Measurements from ENCODE around the gene CEBPZ.
"Not testable (repeated sequence)": the region's sequence is repeated elsewhere in the genome, so short reads cannot be mapped to it uniquely, and the experiment has no call there.

Gene CEBPZ

GRCh38 chr2:37205071-37205661 lies 26.2 kb downstream of the CEBPZ start:
- not testable (repeated sequence) for H3K4me3 Mint-ChIP-seq; H3K27me3 Mint-ChIP-seq; DNase-seq; ATAC-seq (replicated peaks)
- Mint-ChIP-seq H3K27ac (peak overlapping the region; percentile 31), H3K36me3 (peaks cover 67 to 73% of the 10 kb centered on the region in 2 donors), H3K4me1 (peaks cover 12 to 18% of the 10 kb centered on the region in 2 donors), H3K9me3 (peaks cover 4 to 18% of the 10 kb centered on the region in 2 donors)

GRCh38 chr2:37203708-37204107 lies 27.7 kb downstream of the CEBPZ start:
- no peak for DNase-seq
- peaks cover 4 to 13% of the 10 kb centered on the region in 2 donors for H3K9me3 Mint-ChIP-seq
- peaks cover 57 to 65% of the 10 kb centered on the region in 2 donors for H3K36me3 Mint-ChIP-seq
- no peaks in the 10 kb centered on the region for H3K27me3 Mint-ChIP-seq
- no peak overlapping the region for H3K27ac Mint-ChIP-seq
- H3K4me1 Mint-ChIP-seq: peaks cover 13 to 26% of the 10 kb centered on the region in 2 donors
- H3K4me3 Mint-ChIP-seq: no peak overlapping the region
- no peak for ATAC-seq (replicated peaks)

- H3K27ac Mint-ChIP-seq: no peak overlapping the region
- DNase-seq (no peak), ATAC-seq (replicated peaks) (peak in 1 of 2 donors; percentile 41)
- H3K4me3 Mint-ChIP-seq: no peak overlapping the region
- H3K4me1 Mint-ChIP-seq: peaks cover 18 to 33% of the 10 kb centered on the region in 2 donors
- peaks cover 4% of the 10 kb centered on the region in 2 donors for H3K9me3 Mint-ChIP-seq
- peaks cover 38 to 45% of the 10 kb centered on the region in 2 donors for H3K36me3 Mint-ChIP-seq
- no peaks in the 10 kb centered on the region for H3K27me3 Mint-ChIP-seq
Observed at GRCh38 chr2:37201766-37202165, 29.6 kb downstream of the CEBPZ start.

GRCh38 chr2:37201208-37201607 lies 30.2 kb downstream of the CEBPZ start:
- no peak for DNase-seq
- H3K36me3 Mint-ChIP-seq: peaks cover 36 to 45% of the 10 kb centered on the region in 2 donors
- H3K4me1 Mint-ChIP-seq: peaks cover 15 to 32% of the 10 kb centered on the region in 2 donors
- peaks cover 4% of the 10 kb centered on the region in 2 donors for H3K9me3 Mint-ChIP-seq
- no peak overlapping the region for H3K4me3 Mint-ChIP-seq
- ATAC-seq (replicated peaks): no peak
- no peak overlapping the region for H3K27ac Mint-ChIP-seq
- H3K27me3 Mint-ChIP-seq: no peaks in the 10 kb centered on the region

- Mint-ChIP-seq H3K9me3 (peaks cover 2% of the 10 kb centered on the region in 2 donors), H3K27ac (peak overlapping the region; percentile 37), H3K36me3 (peaks cover 18 to 22% of the 10 kb centered on the region in 2 donors), H3K4me3 (no peak overlapping the region), H3K27me3 (no peaks in the 10 kb centered on the region), H3K4me1 (peaks cover 9 to 27% of the 10 kb centered on the region in 2 donors)
- ATAC-seq (replicated peaks) (no peak), DNase-seq (no peak)
Observed at GRCh38 chr2:37198681-37199065, 32.7 kb downstream of the CEBPZ start.

- Mint-ChIP-seq H3K9me3 (no peaks in the 10 kb centered on the region), H3K4me3 (peak within 1 kb of the TSS; percentile 90 to 96), H3K36me3 (peaks cover 7 to 10% of the 10 kb centered on the region in 2 donors), H3K4me1 (peaks cover 8 to 20% of the 10 kb centered on the region in 2 donors), H3K27me3 (no peaks in the 10 kb centered on the region), H3K27ac (peak within 1 kb of the TSS; percentile 96)
- peak; percentile 83 for DNase-seq
- ATAC-seq (replicated peaks): peak; percentile 83 to 90
Observed at GRCh38 chr2:37196320-37197195, 34.8 kb downstream of the CEBPZ start, which contains the start of gene CEBPZOS. Gene CEBPZOS, plus strand, starts transcription at chr2:37196496. Its CDS starts 3,209 bp downstream, at chr2:37199705.

- not testable (repeated sequence) for H3K9me3 Mint-ChIP-seq, DNase-seq, H3K27me3 Mint-ChIP-seq
- peaks cover 8 to 20% of the 10 kb centered on the region in 2 donors for H3K4me1 Mint-ChIP-seq
- H3K4me3 Mint-ChIP-seq: peak overlapping the region; percentile 90 to 96
- peaks cover 7 to 10% of the 10 kb centered on the region in 2 donors for H3K36me3 Mint-ChIP-seq
- peak in 1 of 2 donors; percentile 4 for ATAC-seq (replicated peaks)
- peak overlapping the region; percentile 96 for H3K27ac Mint-ChIP-seq
Observed at GRCh38 chr2:37195862-37196319, 35.5 kb downstream of the CEBPZ start.

- no peaks in the 10 kb centered on the region for H3K27me3 Mint-ChIP-seq
- H3K27ac Mint-ChIP-seq: no peak overlapping the region
- DNase-seq: no peak
- peaks cover 3 to 7% of the 10 kb centered on the region in 2 donors for H3K4me1 Mint-ChIP-seq
- H3K9me3 Mint-ChIP-seq: no peaks in the 10 kb centered on the region
- no peak for ATAC-seq (replicated peaks)
- H3K4me3 Mint-ChIP-seq: no peak overlapping the region
- H3K36me3 Mint-ChIP-seq: peaks cover 4% of the 10 kb centered on the region in 2 donors
Observed at GRCh38 chr2:37192551-37192950, 38.8 kb downstream of the CEBPZ start.

GRCh38 chr2:37191747-37192146 lies 39.6 kb downstream of the CEBPZ start:
- H3K36me3 Mint-ChIP-seq: peaks cover 4% of the 10 kb centered on the region in 2 donors
- H3K4me3 Mint-ChIP-seq: no peak overlapping the region
- no peaks in the 10 kb centered on the region for H3K27me3 Mint-ChIP-seq
- ATAC-seq (replicated peaks) (no peak), DNase-seq (no peak)
- H3K27ac Mint-ChIP-seq: no peak overlapping the region
- H3K4me1 Mint-ChIP-seq: no peaks in the 10 kb centered on the region
- no peaks in the 10 kb centered on the region for H3K9me3 Mint-ChIP-seq

- H3K4me3 Mint-ChIP-seq: no peak overlapping the region
- H3K36me3 Mint-ChIP-seq: peaks cover 1 to 2% of the 10 kb centered on the region in 2 donors
Observed at GRCh38 chr2:37191253-37191652, 40.1 kb downstream of the CEBPZ start.

GRCh38 chr2:37190290-37190689 lies 41.1 kb downstream of the CEBPZ start:
- Mint-ChIP-seq H3K27ac (no peak overlapping the region), H3K27me3 (no peaks in the 10 kb centered on the region), H3K4me3 (no peak overlapping the region), H3K9me3 (no peaks in the 10 kb centered on the region), H3K36me3 (peaks cover 0 to 1% of the 10 kb centered on the region in 2 donors), H3K4me1 (no peaks in the 10 kb centered on the region)
- DNase-seq: no peak
- no peak for ATAC-seq (replicated peaks)

More at GRCh38 chr2:37191253-37191652, 40.1 kb downstream of the CEBPZ start:
- DNase-seq (no peak), ATAC-seq (replicated peaks) (no peak)
- no peaks in the 10 kb centered on the region for H3K9me3 Mint-ChIP-seq
- H3K4me1 Mint-ChIP-seq: no peaks in the 10 kb centered on the region
- no peak overlapping the region for H3K27ac Mint-ChIP-seq
- H3K27me3 Mint-ChIP-seq: no peaks in the 10 kb centered on the region

- ATAC-seq (replicated peaks): no peak
- Mint-ChIP-seq H3K27me3 (peaks cover 0 to 4% of the 10 kb centered on the region in 2 donors), H3K4me1 (no peaks in the 10 kb centered on the region), H3K27ac (no peak overlapping the region), H3K36me3 (peaks cover 0 to 1% of the 10 kb centered on the region in 2 donors), H3K9me3 (no peaks in the 10 kb centered on the region), H3K4me3 (no peak overlapping the region)
- DNase-seq: no peak
Observed at GRCh38 chr2:37189452-37190153, 41.8 kb downstream of the CEBPZ start.

- no peak within 1 kb of the TSS for H3K27ac Mint-ChIP-seq
Observed at GRCh38 chr2:37188570-37188969, 42.8 kb downstream of the CEBPZ start, which contains the start of gene SULT6B1. Gene SULT6B1, minus strand, starts transcription at chr2:37188670. Its CDS starts 30 bp downstream, at chr2:37188640.

More at GRCh38 chr2:37188570-37188969, 42.8 kb downstream of the CEBPZ start, which contains the start of gene SULT6B1:
- peaks cover 0 to 7% of the 10 kb centered on the region in 2 donors for H3K27me3 Mint-ChIP-seq
- H3K4me3 Mint-ChIP-seq: no peak within 1 kb of the TSS
- no peaks in the 10 kb centered on the region for H3K9me3 Mint-ChIP-seq
- DNase-seq (no peak), ATAC-seq (replicated peaks) (no peak)
- peaks cover 0 to 1% of the 10 kb centered on the region in 2 donors for H3K36me3 Mint-ChIP-seq
- H3K4me1 Mint-ChIP-seq: no peaks in the 10 kb centered on the region

Measured in stimulated activated naive B cell treated with anti-CD40 and anti-IgM and Interleukin-4, amounts not matched to agents 10 μg/mL and 1 μg/mL and 100 μg/mL, for 72 hours (primary cell).